ENCODE results near the gene MIS18BP1.
"Not testable (repeated sequence)": the region's sequence is repeated elsewhere in the genome, so short reads cannot be mapped to it uniquely, and the experiment has no call there.

The MIS18BP1 gene

GRCh38 chr14:45242706-45243105 is 10.3 kb downstream of the MIS18BP1 start:
- DNase-seq, result no peak

GRCh38 chr14:45238988-45239387 is 14.0 kb downstream of the MIS18BP1 start:
- no peak for DNase-seq

GRCh38 chr14:45227566-45227965 is 25.4 kb downstream of the MIS18BP1 start:
- DNase-seq, result no peak

- no peak for DNase-seq
Observed at GRCh38 chr14:45222485-45223262, 30.3 kb downstream of the MIS18BP1 start.

GRCh38 chr14:45214341-45214740 is 38.7 kb downstream of the MIS18BP1 start:
- not testable (repeated sequence) for DNase-seq

GRCh38 chr14:45213716-45214115 is 39.3 kb downstream of the MIS18BP1 start:
- DNase-seq, result not testable (repeated sequence)

- DNase-seq, result no peak
Observed at GRCh38 chr14:45212231-45212630, 40.8 kb downstream of the MIS18BP1 start.

GRCh38 chr14:45211295-45211694 is 41.7 kb downstream of the MIS18BP1 start:
- DNase-seq, result no peak

GRCh38 chr14:45210159-45210558 is 42.8 kb downstream of the MIS18BP1 start:
- DNase-seq, result no peak

GRCh38 chr14:45204241-45204640 is 48.8 kb downstream of the MIS18BP1 start:
- no peak for DNase-seq

- DNase-seq, result no peak
Observed at GRCh38 chr14:45201905-45202304, 51.1 kb downstream of the MIS18BP1 start.

- no peak for DNase-seq
Observed at GRCh38 chr14:45199230-45199629, 53.8 kb downstream of the MIS18BP1 start.

- DNase-seq, result no peak
Observed at GRCh38 chr14:45198551-45198950, 54.5 kb downstream of the MIS18BP1 start.

- DNase-seq, result no peak
Observed at GRCh38 chr14:45194964-45195363, 58.0 kb downstream of the MIS18BP1 start.

GRCh38 chr14:45185100-45185814 is 67.7 kb downstream of the MIS18BP1 start:
- DNase-seq, result no peak

GRCh38 chr14:45181806-45182205 is 71.2 kb downstream of the MIS18BP1 start:
- no peak for DNase-seq

- DNase-seq, result no peak
Observed at GRCh38 chr14:45181329-45181728, 71.7 kb downstream of the MIS18BP1 start.

- no peak for DNase-seq
Observed at GRCh38 chr14:45177076-45177475, 75.9 kb downstream of the MIS18BP1 start.

GRCh38 chr14:45169906-45170305 is 83.1 kb downstream of the MIS18BP1 start:
- no peak for DNase-seq

GRCh38 chr14:45156067-45156466 is 96.9 kb downstream of the MIS18BP1 start:
- no peak for DNase-seq

Data from NCI-H774 (cell line).